ENCODE data around the gene ASL. TPM values are rescaled to one million over a fixed set of nuclear protein-coding genes. Genes with fewer than 3 reads are reported as not detected.

The ASL gene
- total and polyA plus RNA-seq, 10 of the 15 experiments (the other 5 are each of a cell fraction or from before 2014, with no cell fraction given): 0.66 to 36.7 (median 28.8) TPM

DNA sequence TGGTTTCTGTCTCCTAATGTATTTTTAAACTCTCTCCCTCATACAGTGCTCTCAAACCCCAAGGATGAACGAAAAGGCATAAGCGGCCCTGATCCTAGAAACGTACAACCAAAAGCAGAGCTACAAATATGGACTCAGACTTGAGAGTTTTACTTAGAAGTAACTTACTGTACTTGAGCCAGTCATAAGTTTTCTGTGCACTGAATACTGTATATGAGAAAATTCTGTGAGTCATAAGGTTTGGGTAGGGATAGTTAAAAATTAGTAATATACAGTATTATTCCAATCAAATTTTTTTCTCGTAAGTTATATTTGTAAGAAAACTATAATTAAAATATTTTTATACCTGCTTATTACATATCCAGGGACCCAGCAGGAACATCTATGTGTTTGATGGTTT, 5.9 kb upstream of the ASL start (continued):
- TF ChIP-seq, protein P1, sequence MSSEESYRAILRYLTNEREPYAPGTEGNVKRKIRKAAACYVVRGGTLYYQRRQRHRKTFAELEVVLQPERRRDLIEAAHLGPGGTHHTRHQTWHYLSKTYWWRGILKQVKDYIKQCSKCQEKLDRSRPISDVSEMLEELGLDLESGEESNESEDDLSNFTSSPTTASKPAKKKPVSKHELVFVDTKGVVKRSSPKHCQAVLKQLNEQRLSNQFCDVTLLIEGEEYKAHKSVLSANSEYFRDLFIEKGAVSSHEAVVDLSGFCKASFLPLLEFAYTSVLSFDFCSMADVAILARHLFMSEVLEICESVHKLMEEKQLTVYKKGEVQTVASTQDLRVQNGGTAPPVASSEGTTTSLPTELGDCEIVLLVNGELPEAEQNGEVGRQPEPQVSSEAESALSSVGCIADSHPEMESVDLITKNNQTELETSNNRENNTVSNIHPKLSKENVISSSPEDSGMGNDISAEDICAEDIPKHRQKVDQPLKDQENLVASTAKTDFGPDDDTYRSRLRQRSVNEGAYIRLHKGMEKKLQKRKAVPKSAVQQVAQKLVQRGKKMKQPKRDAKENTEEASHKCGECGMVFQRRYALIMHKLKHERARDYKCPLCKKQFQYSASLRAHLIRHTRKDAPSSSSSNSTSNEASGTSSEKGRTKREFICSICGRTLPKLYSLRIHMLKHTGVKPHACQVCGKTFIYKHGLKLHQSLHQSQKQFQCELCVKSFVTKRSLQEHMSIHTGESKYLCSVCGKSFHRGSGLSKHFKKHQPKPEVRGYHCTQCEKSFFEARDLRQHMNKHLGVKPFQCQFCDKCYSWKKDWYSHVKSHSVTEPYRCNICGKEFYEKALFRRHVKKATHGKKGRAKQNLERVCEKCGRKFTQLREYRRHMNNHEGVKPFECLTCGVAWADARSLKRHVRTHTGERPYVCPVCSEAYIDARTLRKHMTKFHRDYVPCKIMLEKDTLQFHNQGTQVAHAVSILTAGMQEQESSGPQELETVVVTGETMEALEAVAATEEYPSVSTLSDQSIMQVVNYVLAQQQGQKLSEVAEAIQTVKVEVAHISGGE (CRISPR knock-in tag; IDR thresholded peaks at IDR 0.05): no peak
- no peak for TF ChIP-seq RUNX3 (IDR thresholded peaks at IDR 0.05; ENCODE audit: low read length)

DNA sequence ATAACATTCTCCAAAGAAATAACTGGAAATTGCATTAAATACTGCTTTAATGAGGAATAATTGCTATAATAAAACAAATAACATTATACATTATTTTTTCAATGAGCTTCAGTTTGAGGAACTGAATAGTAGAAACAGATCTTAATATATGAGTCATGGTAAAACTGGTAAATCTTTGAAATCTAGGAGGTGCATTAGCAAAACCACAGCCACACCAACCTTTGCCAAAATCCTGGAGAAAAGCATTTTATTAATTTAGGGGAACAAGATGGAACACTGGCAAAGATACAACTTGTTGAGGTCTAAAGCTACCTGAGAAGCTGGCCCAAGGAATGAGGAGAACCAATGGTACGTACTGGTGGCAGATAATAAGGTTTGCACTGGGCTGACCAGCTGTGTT, 5.4 kb upstream of the ASL start:
- no peak for FAIRE-seq
- H3K9ac ChIP-seq (ENCODE audit: control insufficient read depth, insufficient read depth, low read length): no peak overlapping the region

More for the DNA sequence above, 5.4 kb upstream of the ASL start:
- ATAC-seq: no peak
- no peak for DNase-seq (ENCODE audit: low read depth, low spot score)
- 88% methylated on average over 1 of the region's 1 CpG for WGBS (ENCODE audit: insufficient coverage, insufficient replicate concordance, low lambda C conversion rate, missing lambda C conversion rate)
- no peak overlapping the region for H2AFZ ChIP-seq (ENCODE audit: control insufficient read depth, low read depth, low read length)
- intact Hi-C loops (cut with micrococcal nuclease; ENCODE audit: unreplicated experiment) (no loop called here), in situ Hi-C loops (cut with MboI) (no loop called here)
- no peaks in the 10 kb centered on the region for H3K36me3 ChIP-seq (ENCODE audit: control insufficient read depth in 2 of 2, insufficient read depth in 2 of 2, low read length in 1 of 2)
- no peak overlapping the region for H3K4me2 ChIP-seq (ENCODE audit: control insufficient read depth, insufficient read depth)
- no peaks in the 10 kb centered on the region for H3K4me1 ChIP-seq (ENCODE audit: control insufficient read depth, insufficient read depth, low read length)
- BruUV-seq (replicated peaks): no TSS peak
- H4K20me1 ChIP-seq (ENCODE audit: control insufficient read depth, insufficient read depth): no peaks in the 10 kb centered on the region
- CTCF ChIA-PET: interaction anchor here (1.3 to 2.9 kb wide), 2 partner anchors 38 to 40 kb away, joined by 4 to 8 read pairs; no protein-coding TSS in a partner anchor
- RAD21 ChIA-PET (ENCODE audit: unreplicated experiment): interaction anchor here (3.7 kb wide), 1 partner anchor 40 kb away, joined by 31 read pairs; no protein-coding TSS in a partner anchor
- TF ChIP-seq ZZZ3 (IDR thresholded peaks at IDR 0.05; ENCODE audit: control insufficient read depth, insufficient read length, low read depth) (no peak), RB1 (IDR thresholded peaks at IDR 0.05; ENCODE audit: borderline replicate concordance) (no peak), NRF1 (conservative IDR thresholded peaks at IDR 0.05; ENCODE audit: low read depth, low read length) (no peak), WRNIP1 (IDR thresholded peaks at IDR 0.05; ENCODE audit: borderline replicate concordance, low read depth, low read length) (no peak), MYC (IDR thresholded peaks at IDR 0.05; ENCODE audit: insufficient read depth, insufficient read length, insufficient replicate concordance, low read length, severe bottlenecking) (no peak), POLR2AphosphoS2 (IDR thresholded peaks at IDR 0.05; ENCODE audit: low read depth, low read length) (no peak)
- TF ChIP-seq, protein P2, sequence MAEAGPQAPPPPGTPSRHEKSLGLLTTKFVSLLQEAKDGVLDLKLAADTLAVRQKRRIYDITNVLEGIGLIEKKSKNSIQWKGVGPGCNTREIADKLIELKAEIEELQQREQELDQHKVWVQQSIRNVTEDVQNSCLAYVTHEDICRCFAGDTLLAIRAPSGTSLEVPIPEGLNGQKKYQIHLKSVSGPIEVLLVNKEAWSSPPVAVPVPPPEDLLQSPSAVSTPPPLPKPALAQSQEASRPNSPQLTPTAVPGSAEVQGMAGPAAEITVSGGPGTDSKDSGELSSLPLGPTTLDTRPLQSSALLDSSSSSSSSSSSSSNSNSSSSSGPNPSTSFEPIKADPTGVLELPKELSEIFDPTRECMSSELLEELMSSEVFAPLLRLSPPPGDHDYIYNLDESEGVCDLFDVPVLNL (IDR thresholded peaks at IDR 0.05; ENCODE audit: low read depth, low read length): no peak
- SMC1A ChIA-PET (ENCODE audit: uncharacterized antibody, unreplicated experiment): no interaction called here
- H3K4me3 ChIP-seq: no peak overlapping the region
- POLR2A ChIA-PET: no interaction called here
- H3K27ac ChIP-seq (ENCODE audit: control insufficient read depth, insufficient read depth): no peak overlapping the region
- no peaks in the 10 kb centered on the region; the same call in 2 of the 3 replicates for H3K9me3 ChIP-seq (replicated peaks; ENCODE audit: control insufficient read depth, insufficient read depth, low read length)
- H3K79me2 ChIP-seq (ENCODE audit: control insufficient read depth, insufficient read depth, low read length): no peaks in the 10 kb centered on the region
- no peaks in the 10 kb centered on the region; a peak in 1 of 4 replicates for H3K27me3 ChIP-seq (replicated peaks in 1 of 2; ENCODE audit: control insufficient read depth in 2 of 2, insufficient read depth in 2 of 2, low read length in 1 of 2)

Measured in GM12878 (cell line).